GM21360 (cell line): ENCODE data around the gene SCN4A.
"Not testable (repeated sequence)": the region's sequence is repeated elsewhere in the genome, so short reads cannot be mapped to it uniquely, and the experiment has no call there.

Experiments
- ATAC-seq: cut with Tn5 transposase; IDR thresholded peaks from one replicate; pipeline ENCODE4 v1.9.1; 2021; ENCODE audit warnings: mild to moderate bottlenecking, moderate library complexity; ENCODE audit not compliant: unreplicated experiment

SCN4A gene

DNA sequence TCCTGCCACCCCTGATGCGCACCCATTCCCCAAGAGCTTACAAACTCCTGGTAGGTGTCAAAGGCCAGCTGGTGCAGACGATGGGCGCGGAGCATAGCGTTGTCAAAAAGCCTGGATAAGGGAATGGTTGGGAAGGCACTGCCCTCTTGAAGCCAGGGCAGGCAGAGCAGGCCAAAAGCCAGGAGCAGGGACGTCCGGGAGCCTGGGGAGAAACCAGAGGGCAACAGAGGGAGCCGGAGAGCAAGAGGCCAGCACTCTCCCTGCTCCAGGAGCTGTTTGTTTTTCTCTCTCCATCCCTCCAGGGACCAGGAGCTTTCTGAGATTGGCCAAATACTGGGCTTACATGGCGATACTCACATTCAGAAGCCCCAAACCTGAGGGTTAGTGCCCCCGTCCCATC, 54.4 kb downstream of the SCN4A start:
- no peak for ATAC-seq

- ATAC-seq: no peak
Observed at GRCh38 chr17:63917646-63918045, 55.1 kb downstream of the SCN4A start.

GRCh38 chr17:63917206-63917605, 55.5 kb downstream of the SCN4A start:
- ATAC-seq: not testable (repeated sequence)

DNA sequence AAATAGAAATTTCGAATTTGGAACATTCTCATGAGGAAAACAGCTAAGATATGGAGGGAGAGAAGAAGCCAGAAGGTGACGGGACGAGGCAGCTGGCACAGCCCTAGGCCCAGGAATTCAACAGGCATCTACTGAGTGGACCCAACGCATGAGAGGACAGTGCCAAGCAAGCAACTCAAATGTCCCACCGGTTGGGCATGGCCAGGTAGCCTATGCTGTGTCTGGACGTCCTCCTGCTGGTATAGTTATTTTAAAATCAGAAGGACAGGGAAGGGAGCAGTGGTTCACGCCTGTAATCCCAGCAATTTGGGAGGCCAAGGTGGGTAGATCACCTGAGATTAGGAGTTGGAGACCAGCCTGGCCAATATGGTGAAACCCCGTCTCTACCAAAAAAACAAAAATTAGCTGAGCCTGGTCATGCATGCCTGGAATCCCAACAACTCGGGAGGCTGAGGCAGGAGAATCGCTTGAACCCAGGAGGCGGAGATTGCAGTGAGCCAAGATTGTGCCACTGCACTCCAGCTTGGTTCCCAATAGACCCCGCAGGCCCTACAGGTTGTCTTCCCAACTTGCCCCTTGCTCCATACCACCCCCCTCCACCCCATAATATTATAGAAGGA, 56.0 kb downstream of the SCN4A start:
- ATAC-seq: no peak

DNA sequence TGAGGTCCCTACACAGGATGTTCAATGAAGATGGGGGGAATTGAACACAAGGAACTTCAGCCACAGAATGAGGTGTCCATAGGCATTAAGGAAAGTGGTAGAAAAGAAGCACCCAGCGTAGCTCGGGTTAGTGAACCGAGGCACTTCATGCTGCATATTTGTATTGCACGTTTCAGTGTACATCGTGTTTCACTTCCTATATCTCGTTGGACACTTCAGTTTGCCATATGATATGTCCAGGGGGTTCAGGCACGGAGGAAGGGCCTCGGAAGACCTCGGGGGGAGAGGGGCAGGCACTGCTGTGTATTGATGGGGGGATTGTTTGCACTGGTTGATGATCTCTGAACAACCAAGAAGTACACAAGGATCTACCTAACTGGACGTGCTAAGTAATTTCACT, 57.0 kb downstream of the SCN4A start:
- ATAC-seq: not testable (repeated sequence)

GRCh38 chr17:63914471-63914870, 58.2 kb downstream of the SCN4A start:
- no peak for ATAC-seq

GRCh38 chr17:63911657-63912100, 61.0 kb downstream of the SCN4A start:
- no peak for ATAC-seq

- no peak for ATAC-seq
Observed at GRCh38 chr17:63911041-63911635, 61.6 kb downstream of the SCN4A start, which contains the start of gene CSHL1. Gene CSHL1 (minus strand): TSS chr17:63911258. CDS start chr17:63911196, 62 bp downstream.

DNA sequence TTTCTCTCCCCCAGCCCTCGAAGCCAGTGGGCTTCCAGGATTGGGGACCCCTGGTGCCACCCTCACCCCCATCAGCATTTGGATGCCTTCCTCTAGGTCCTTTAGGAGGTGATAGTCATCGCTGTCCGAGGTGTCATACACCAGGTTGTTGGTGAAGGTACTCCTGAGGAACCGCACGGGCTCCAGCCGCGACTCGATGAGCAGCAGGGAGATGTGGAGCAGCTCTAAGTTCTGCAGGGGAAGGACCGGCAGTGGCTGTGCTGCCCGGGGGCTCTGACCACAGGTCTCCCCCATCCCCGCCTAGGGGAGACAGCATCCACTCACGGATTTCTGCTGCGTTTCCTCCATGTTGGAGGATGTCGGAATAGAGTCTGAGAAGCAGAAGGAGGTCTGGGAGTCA, 62.6 kb downstream of the SCN4A start:
- ATAC-seq: no peak

- ATAC-seq: not testable (repeated sequence)
Observed at GRCh38 chr17:63909586-63909985, 63.1 kb downstream of the SCN4A start.

DNA sequence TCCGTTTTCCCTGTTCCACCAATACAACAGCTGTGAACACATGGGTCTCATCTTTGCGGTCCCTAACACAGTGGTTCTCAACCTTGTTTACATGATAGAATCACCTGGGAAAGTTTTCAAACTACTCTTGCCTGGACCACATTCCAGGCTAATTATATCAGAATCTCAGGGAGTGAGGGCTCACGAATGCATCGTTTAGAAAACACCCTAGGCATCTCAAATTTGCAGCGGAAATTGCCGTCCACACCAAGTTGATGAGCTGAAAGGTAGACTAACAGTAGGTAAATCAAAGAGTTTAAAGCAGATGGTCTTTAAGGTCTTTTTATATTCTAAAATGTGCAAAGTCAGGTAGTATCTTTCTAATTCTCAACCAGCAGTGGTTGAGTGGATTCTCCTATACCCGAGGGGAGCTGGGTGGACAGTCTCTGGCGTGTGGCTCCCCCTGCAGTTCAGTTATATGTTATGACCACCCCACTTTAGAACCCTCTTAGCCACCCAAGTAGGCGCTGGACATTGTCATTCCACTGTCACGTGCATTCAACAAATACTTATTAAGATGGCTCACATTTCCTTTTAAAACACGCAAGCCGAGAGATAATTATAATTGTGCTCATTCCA, 65.4 kb downstream of the SCN4A start:
- not testable (repeated sequence) for ATAC-seq

- not testable (repeated sequence) for ATAC-seq
Observed at GRCh38 chr17:63904796-63905195, 67.9 kb downstream of the SCN4A start.

- not testable (repeated sequence) for ATAC-seq
Observed at GRCh38 chr17:63903787-63904201, 68.9 kb downstream of the SCN4A start.

- ATAC-seq: not testable (repeated sequence)
Observed at GRCh38 chr17:63901971-63902370, 70.7 kb downstream of the SCN4A start.

GRCh38 chr17:63898899-63899798, 73.6 kb downstream of the SCN4A start:
- not testable (repeated sequence) for ATAC-seq

- ATAC-seq: not testable (repeated sequence)
Observed at GRCh38 chr17:63896524-63897354, 76.0 kb downstream of the SCN4A start, which contains the start of gene CSH1. Gene CSH1 (minus strand): TSS chr17:63896574. CDS start chr17:63896511, 63 bp downstream.

- not testable (repeated sequence) for ATAC-seq
Observed at GRCh38 chr17:63894821-63895220, 77.9 kb downstream of the SCN4A start.

- ATAC-seq: not testable (repeated sequence)
Observed at GRCh38 chr17:63894021-63894420, 78.7 kb downstream of the SCN4A start.

DNA sequence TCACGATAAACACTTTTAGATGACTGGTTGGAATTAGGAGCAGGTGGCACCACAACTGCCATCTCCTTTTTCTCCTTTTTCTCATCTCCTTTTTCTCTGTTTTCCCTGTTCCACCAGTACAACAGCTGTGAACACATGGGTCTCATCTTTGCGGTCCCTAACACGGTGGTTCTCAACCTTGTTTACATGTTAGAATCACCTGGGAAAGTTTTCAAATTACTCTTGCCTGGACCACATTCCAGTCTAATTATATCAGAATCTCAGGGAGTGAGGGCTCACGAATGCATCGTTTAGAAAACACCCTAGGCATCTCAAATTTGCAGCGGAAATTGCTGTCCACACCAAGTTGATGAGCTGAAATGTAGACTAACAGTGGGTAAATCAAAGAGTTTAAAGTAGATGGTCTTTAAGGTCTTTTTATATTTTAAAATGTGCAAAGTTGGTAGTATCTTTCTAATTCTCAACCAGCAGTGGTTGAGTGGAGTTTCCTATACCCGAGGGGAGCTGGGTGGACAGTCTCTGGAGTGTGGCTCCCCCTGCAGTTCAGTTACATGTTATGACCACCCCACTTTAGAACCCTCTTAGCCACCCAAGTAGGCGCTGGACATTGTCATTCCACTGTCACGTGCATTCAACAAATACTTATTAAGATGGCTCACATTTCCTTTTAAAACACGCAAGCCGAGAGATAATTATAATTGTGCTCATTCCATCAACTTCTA, 80.2 kb downstream of the SCN4A start:
- ATAC-seq: not testable (repeated sequence)
